Daoy (cell line): ENCODE measurements around the gene NKPD1. TPM values are rescaled to one million over a fixed set of nuclear protein-coding genes. Genes with fewer than 3 reads are reported as not detected.

ENCODE experiments used
- DNase-seq: peaks from one replicate; pipeline ENCODE4 v3.0.0-alpha.2; 2015; ENCODE audit warnings: low read depth
- total RNA-seq: library from RNA; depleted of rRNA; stranded (reverse); fragments of >200 nt; shearing (Covaris generic); gene quantifications from 2 replicates; pipeline ENCODE4 v1.2.3, GENCODE V29; 2014

Gene NKPD1
- total RNA-seq, 1 experiment from 2014 or later = 0.11 TPM

- peak; percentile 96 for DNase-seq
Measured at GRCh38 chr19:45154064-45154827, 6.5 kb downstream of the NKPD1 start.

- peak; percentile 64 for DNase-seq
Measured at GRCh38 chr19:45153339-45154063, 7.3 kb downstream of the NKPD1 start.

GRCh38 chr19:45152504-45153338, 8.1 kb downstream of the NKPD1 start:
- peak; percentile 72 for DNase-seq

- DNase-seq = no peak
Measured at GRCh38 chr19:45151821-45152503, 8.8 kb downstream of the NKPD1 start.

GRCh38 chr19:45151320-45151719, 9.5 kb downstream of the NKPD1 start:
- DNase-seq = no peak

GRCh38 chr19:45150751-45151281, 10.0 kb downstream of the NKPD1 start:
- no peak for DNase-seq

GRCh38 chr19:45150180-45150579, 10.6 kb downstream of the NKPD1 start:
- DNase-seq = no peak

GRCh38 chr19:45149129-45149528, 11.7 kb downstream of the NKPD1 start:
- no peak for DNase-seq

- no peak for DNase-seq
Measured at GRCh38 chr19:45147835-45148676, 12.7 kb downstream of the NKPD1 start.

GRCh38 chr19:45146741-45147205, 14.0 kb downstream of the NKPD1 start:
- no peak for DNase-seq

GRCh38 chr19:45146251-45146650, 14.5 kb downstream of the NKPD1 start:
- DNase-seq = no peak

- DNase-seq = no peak
Measured at GRCh38 chr19:45145270-45146189, 15.3 kb downstream of the NKPD1 start.

GRCh38 chr19:45144431-45145269, 16.1 kb downstream of the NKPD1 start:
- DNase-seq = no peak

- DNase-seq = no peak
Measured at GRCh38 chr19:45142726-45143110, 18.1 kb downstream of the NKPD1 start.

- no peak for DNase-seq
Measured at GRCh38 chr19:45142016-45142725, 18.6 kb downstream of the NKPD1 start.

GRCh38 chr19:45141203-45141900, 19.4 kb downstream of the NKPD1 start:
- no peak for DNase-seq

- no peak for DNase-seq
Measured at GRCh38 chr19:45140533-45140932, 20.2 kb downstream of the NKPD1 start.
